ENCODE measurements around the gene RHBDL3.
"Not testable (repeated sequence)": the region's sequence is repeated elsewhere in the genome, so short reads cannot be mapped to it uniquely, and the experiment has no call there.

Gene RHBDL3

GRCh38 chr17:32331243-32332040 is 65.8 kb downstream of the RHBDL3 start:
- DNase-seq = no peak

GRCh38 chr17:32333187-32333586 is 67.6 kb downstream of the RHBDL3 start:
- no peak for DNase-seq

GRCh38 chr17:32335046-32335445 is 69.4 kb downstream of the RHBDL3 start:
- DNase-seq = no peak

- DNase-seq = no peak
Measured at GRCh38 chr17:32335687-32336086, 70.1 kb downstream of the RHBDL3 start.

- DNase-seq = peak; percentile 63
Measured at GRCh38 chr17:32341141-32341856, 75.7 kb downstream of the RHBDL3 start.

- peak; percentile 92 for DNase-seq
Measured at GRCh38 chr17:32341857-32342602, 76.4 kb downstream of the RHBDL3 start, which contains the start of gene C17orf75. C17orf75 (minus strand) TSS chr17:32342173; CDS start chr17:32342139, 34 bp downstream.

- peak; percentile 51 for DNase-seq
Measured at GRCh38 chr17:32342603-32343325, 77.1 kb downstream of the RHBDL3 start.

- DNase-seq = no peak
Measured at GRCh38 chr17:32345951-32346600, 80.4 kb downstream of the RHBDL3 start.

- DNase-seq = no peak
Measured at GRCh38 chr17:32348483-32348800, 82.8 kb downstream of the RHBDL3 start.

- peak; percentile 61 for DNase-seq
Measured at GRCh38 chr17:32349503-32349853, 83.8 kb downstream of the RHBDL3 start.

- peak; percentile 95 for DNase-seq
Measured at GRCh38 chr17:32349854-32350665, 84.4 kb downstream of the RHBDL3 start, which contains the start of gene ZNF207. ZNF207 (plus strand) TSS chr17:32350157; CDS start chr17:32350286, 129 bp downstream.

GRCh38 chr17:32350666-32351418 is 85.2 kb downstream of the RHBDL3 start:
- DNase-seq = no peak

GRCh38 chr17:32352734-32353133 is 87.1 kb downstream of the RHBDL3 start:
- not testable (repeated sequence) for DNase-seq

- no peak for DNase-seq
Measured at GRCh38 chr17:32355649-32356377, 90.2 kb downstream of the RHBDL3 start.

- DNase-seq = no peak
Measured at GRCh38 chr17:32356378-32356743, 90.7 kb downstream of the RHBDL3 start.

GRCh38 chr17:32356750-32357149 is 91.1 kb downstream of the RHBDL3 start:
- peak; percentile 42 for DNase-seq

GRCh38 chr17:32357615-32358014 is 92.0 kb downstream of the RHBDL3 start:
- DNase-seq = no peak

- DNase-seq = no peak
Measured at GRCh38 chr17:32361270-32361669, 95.6 kb downstream of the RHBDL3 start.

- DNase-seq = no peak
Measured at GRCh38 chr17:32370426-32370825, 104.8 kb downstream of the RHBDL3 start.

Data from activated CD8-positive, alpha-beta memory T cell treated with anti-CD3 and anti-CD28 coated beads, Interleukin-2, amount 50 U/mL, for 48 hours (primary cell).